ENCODE data around the gene YTHDF2. TPM values are rescaled to one million over a fixed set of nuclear protein-coding genes. Genes with fewer than 3 reads are reported as not detected.

YTHDF2 gene

Small RNAs within 50 kb of the gene (small RNA-seq; reads per million reads assigned to genes)
- gene RF00422 (ENCODE audit: insufficient read depth): not detected
